Measurements from ENCODE around the gene CUTA. TPM values are rescaled to one million over a fixed set of nuclear protein-coding genes. Genes with fewer than 3 reads are reported as not detected.
"Not testable (repeated sequence)": the region's sequence is repeated elsewhere in the genome, so short reads cannot be mapped to it uniquely, and the experiment has no call there.

The CUTA gene
- total and polyA plus RNA-seq, 2 experiments from 2014 or later, result 207 to 421 TPM

DNA sequence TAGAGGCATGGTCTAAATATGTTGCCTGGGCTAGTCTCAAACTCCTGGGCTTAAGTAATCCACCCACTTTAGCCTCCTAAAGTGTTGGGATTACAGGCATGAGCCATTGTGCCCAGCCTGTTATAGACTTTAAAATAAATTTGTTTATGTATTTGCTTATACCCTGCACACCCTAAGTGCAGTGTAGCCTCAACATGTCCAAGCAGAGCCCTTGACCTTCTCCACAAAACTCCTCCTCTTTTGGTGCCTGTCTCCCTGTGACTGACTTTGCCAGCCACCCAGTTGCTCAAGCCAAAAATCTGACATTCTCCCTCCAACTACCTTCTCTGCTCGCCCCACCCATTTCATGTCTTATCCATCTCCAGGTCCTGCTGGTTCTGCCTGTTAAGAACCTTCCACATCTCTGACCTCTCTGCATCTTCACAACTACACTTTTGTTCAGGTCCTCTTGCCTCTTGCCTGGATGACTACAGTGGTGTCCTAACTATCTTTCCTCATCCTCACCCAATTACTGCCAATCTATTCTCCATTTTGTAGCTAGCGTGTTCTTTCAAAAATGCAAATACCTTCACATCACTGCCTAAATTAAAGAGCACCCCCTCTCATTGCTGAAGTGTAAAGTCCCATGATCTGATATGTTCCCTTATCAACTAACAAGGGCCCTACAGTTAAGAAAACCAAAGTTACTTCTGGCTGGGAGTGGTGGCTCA, 37.5 kb downstream of the CUTA start:
- no peak for TF ChIP-seq CREB1 (CRISPR knock-in tag; IDR thresholded peaks at IDR 0.05; ENCODE audit: low read depth)
- no peak for TF ChIP-seq NANOG (IDR thresholded peaks at IDR 0.05; ENCODE audit: borderline replicate concordance)
- no peak for TF ChIP-seq ZNF114 (CRISPR knock-in tag; IDR thresholded peaks at IDR 0.05)
- TF ChIP-seq STAT1 (IDR thresholded peaks at IDR 0.05; ENCODE audit: unreplicated experiment), result no peak
- no peak for TF ChIP-seq JUNB (IDR thresholded peaks at IDR 0.05; ENCODE audit: unreplicated experiment)
- ATAC-seq (no peak), DNase-seq (ENCODE audit: low spot score) (no peak)
- no peak overlapping the region for H3K4me3 Mint-ChIP-seq
- no peak overlapping the region for H3K27ac Mint-ChIP-seq
- peaks cover 5% of the 10 kb centered on the region; the same call in 1 of the 2 replicates for H3K4me1 ChIP-seq (ENCODE audit: insufficient read depth)
- H3F3A ChIP-seq (replicated peaks; ENCODE audit: low read depth), result no peaks in the 10 kb centered on the region
- no peaks in the 10 kb centered on the region for H3K36me3 Mint-ChIP-seq (ENCODE audit: low read depth)
- no peak overlapping the region for H3K4me3 ChIP-seq
- H3K4me1 Mint-ChIP-seq, result peaks cover 6% of the 10 kb centered on the region; the same call in 2 of the 3 replicates
- no peaks in the 10 kb centered on the region for H4K20me1 ChIP-seq (replicated peaks; ENCODE audit: insufficient read depth)
- no peak overlapping the region; the same call in 1 of the 2 replicates for H2AFZ ChIP-seq
- H3K4me2 ChIP-seq, result no peak overlapping the region
- no peak overlapping the region for H3K27ac ChIP-seq (ENCODE audit: low read depth)
- H3K27me3 Mint-ChIP-seq (ENCODE audit: insufficient read depth, low read depth, poor library complexity), result peaks cover 9% of the 10 kb centered on the region
- no peaks in the 10 kb centered on the region for H3K9me3 Mint-ChIP-seq
- H3K27me3 ChIP-seq (ENCODE audit: insufficient read depth), result no peaks in the 10 kb centered on the region
- H3K79me2 ChIP-seq (replicated peaks; ENCODE audit: insufficient read depth), result no peaks in the 10 kb centered on the region
- no peaks in the 10 kb centered on the region for H3K36me3 ChIP-seq (ENCODE audit: insufficient read depth)
- H3K9me2 ChIP-seq (ENCODE audit: insufficient read depth), result no peaks in the 10 kb centered on the region

DNA sequence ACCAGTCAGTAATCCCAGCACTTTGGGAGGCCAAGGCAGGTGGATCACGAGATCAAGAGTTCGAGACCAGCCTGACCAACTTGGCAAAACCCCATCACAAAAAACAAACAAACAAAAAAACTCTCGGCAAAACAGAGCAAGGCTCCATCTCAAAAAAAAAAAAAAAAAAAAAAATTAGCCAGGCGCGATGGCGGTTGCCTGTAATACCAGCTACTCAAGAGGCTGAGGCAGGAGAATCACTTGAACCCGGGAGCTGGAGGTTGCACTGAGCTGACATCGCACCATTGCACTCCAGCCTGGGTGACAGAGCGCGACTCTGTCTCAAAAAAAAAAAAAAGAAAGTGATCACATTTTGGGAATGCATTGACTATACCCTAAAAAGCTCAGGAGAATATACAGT, 38.7 kb downstream of the CUTA start:
- not testable (repeated sequence) for H3K27me3 ChIP-seq (ENCODE audit: insufficient read depth); H3K36me3 ChIP-seq (ENCODE audit: insufficient read depth); H3K27ac ChIP-seq (ENCODE audit: low read depth); H4K20me1 ChIP-seq (replicated peaks; ENCODE audit: insufficient read depth); ATAC-seq; H3K9me2 ChIP-seq (ENCODE audit: insufficient read depth); H3K27ac Mint-ChIP-seq; H3F3A ChIP-seq (replicated peaks; ENCODE audit: low read depth); H3K4me3 ChIP-seq; DNase-seq (ENCODE audit: low spot score); H3K9me3 Mint-ChIP-seq; H2AFZ ChIP-seq; H3K4me3 Mint-ChIP-seq; H3K36me3 Mint-ChIP-seq (ENCODE audit: low read depth); H3K79me2 ChIP-seq (replicated peaks; ENCODE audit: insufficient read depth); H3K4me2 ChIP-seq
- peaks cover 15% of the 10 kb centered on the region for H3K4me1 ChIP-seq (ENCODE audit: insufficient read depth)
- Mint-ChIP-seq H3K27me3 (ENCODE audit: insufficient read depth, low read depth, poor library complexity) (peaks cover 11% of the 10 kb centered on the region), H3K4me1 (peaks cover 17% of the 10 kb centered on the region)

DNA sequence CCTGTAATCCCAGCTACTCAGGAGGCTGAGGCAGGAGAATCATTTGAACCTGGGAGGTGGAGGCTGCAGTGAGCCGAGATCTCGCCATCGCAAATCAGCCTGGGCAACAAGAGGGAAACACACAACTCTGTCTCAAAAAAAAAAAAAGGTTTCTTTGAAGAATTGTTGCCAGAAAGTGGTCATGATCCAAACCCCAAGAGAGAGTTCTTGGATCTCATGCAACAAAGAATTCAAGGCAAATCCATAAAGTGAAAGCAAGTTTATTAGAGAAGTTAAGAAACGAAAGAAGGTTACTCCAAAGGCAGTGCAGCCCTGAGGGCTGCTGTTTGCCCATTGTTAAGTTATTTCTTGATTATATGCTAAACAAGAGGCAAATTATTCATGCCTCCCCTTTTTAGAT, 40.7 kb downstream of the CUTA start:
- Mint-ChIP-seq H3K9me3 (no peaks in the 10 kb centered on the region), H3K36me3 (ENCODE audit: low read depth) (no peaks in the 10 kb centered on the region), H3K27me3 (ENCODE audit: insufficient read depth, low read depth, poor library complexity) (peaks cover 9% of the 10 kb centered on the region), H3K4me1 (peaks cover 31% of the 10 kb centered on the region), H3K4me3 (no peak overlapping the region), H3K27ac (no peak overlapping the region)
- no peak for TF ChIP-seq ZNF114 (CRISPR knock-in tag; IDR thresholded peaks at IDR 0.05)
- no peak for TF ChIP-seq STAT1 (IDR thresholded peaks at IDR 0.05; ENCODE audit: unreplicated experiment)
- no peak for TF ChIP-seq POLR2AphosphoS5 (IDR thresholded peaks at IDR 0.05; ENCODE audit: low read depth)
- TF ChIP-seq, protein P1, sequence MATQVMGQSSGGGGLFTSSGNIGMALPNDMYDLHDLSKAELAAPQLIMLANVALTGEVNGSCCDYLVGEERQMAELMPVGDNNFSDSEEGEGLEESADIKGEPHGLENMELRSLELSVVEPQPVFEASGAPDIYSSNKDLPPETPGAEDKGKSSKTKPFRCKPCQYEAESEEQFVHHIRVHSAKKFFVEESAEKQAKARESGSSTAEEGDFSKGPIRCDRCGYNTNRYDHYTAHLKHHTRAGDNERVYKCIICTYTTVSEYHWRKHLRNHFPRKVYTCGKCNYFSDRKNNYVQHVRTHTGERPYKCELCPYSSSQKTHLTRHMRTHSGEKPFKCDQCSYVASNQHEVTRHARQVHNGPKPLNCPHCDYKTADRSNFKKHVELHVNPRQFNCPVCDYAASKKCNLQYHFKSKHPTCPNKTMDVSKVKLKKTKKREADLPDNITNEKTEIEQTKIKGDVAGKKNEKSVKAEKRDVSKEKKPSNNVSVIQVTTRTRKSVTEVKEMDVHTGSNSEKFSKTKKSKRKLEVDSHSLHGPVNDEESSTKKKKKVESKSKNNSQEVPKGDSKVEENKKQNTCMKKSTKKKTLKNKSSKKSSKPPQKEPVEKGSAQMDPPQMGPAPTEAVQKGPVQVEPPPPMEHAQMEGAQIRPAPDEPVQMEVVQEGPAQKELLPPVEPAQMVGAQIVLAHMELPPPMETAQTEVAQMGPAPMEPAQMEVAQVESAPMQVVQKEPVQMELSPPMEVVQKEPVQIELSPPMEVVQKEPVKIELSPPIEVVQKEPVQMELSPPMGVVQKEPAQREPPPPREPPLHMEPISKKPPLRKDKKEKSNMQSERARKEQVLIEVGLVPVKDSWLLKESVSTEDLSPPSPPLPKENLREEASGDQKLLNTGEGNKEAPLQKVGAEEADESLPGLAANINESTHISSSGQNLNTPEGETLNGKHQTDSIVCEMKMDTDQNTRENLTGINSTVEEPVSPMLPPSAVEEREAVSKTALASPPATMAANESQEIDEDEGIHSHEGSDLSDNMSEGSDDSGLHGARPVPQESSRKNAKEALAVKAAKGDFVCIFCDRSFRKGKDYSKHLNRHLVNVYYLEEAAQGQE (IDR thresholded peaks at IDR 0.05; ENCODE audit: unreplicated experiment), result no peak
- no peak for TF ChIP-seq EZH2 (IDR thresholded peaks at IDR 0.05; ENCODE audit: low read depth, unreplicated experiment)
- H3K36me3 ChIP-seq (ENCODE audit: insufficient read depth), result no peaks in the 10 kb centered on the region
- H3K4me1 ChIP-seq (ENCODE audit: insufficient read depth), result peaks cover 26% of the 10 kb centered on the region
- no peak overlapping the region for H3K4me3 ChIP-seq
- no peaks in the 10 kb centered on the region for H4K20me1 ChIP-seq (replicated peaks; ENCODE audit: insufficient read depth)
- H2AFZ ChIP-seq, result peak overlapping the region; percentile 13
- ATAC-seq, result no peak
- H3K27me3 ChIP-seq (ENCODE audit: insufficient read depth), result no peaks in the 10 kb centered on the region
- no peak overlapping the region for H3K27ac ChIP-seq (ENCODE audit: low read depth)
- H3F3A ChIP-seq (replicated peaks; ENCODE audit: low read depth), result no peaks in the 10 kb centered on the region
- H3K9me2 ChIP-seq (ENCODE audit: insufficient read depth), result no peaks in the 10 kb centered on the region
- no peak for DNase-seq (ENCODE audit: low spot score)
- H3K79me2 ChIP-seq (replicated peaks; ENCODE audit: insufficient read depth), result no peaks in the 10 kb centered on the region
- H3K4me2 ChIP-seq, result no peak overlapping the region

Measured in GM23338 (cell line).